H1 (cell line): ENCODE results near the gene FBXL16. TPM values are rescaled to one million over a fixed set of nuclear protein-coding genes. Genes with fewer than 3 reads are reported as not detected.
A peak's percentile ranks its signal among the peaks of the same experiment; 100 is the strongest.

Experiments
- CTCF ChIA-PET: fragments of 300-600 bp; sonication (Branson Sonifier 250); formaldehyde crosslinking; loops from one replicate; lab custom pipeline; 2021; ENCODE audit not compliant: partially characterized antibody; lab: Charles Lee
- POLR2A ChIA-PET: fragments of 300-600 bp; sonication (Branson Sonifier 250); formaldehyde crosslinking; loops from one replicate; lab custom pipeline; 2021; ENCODE audit warnings: inconsistent platforms; ENCODE audit not compliant: partially characterized antibody; lab: Charles Lee
- DNase-seq, 2 experiments: peaks; one replicate each; pipeline versions ENCODE4 v3.0.0 to v3.0.0-alpha.2; 2010 to 2022; ENCODE audit warnings: low spot score in 2 of 2, low read depth in 1 of 2, mixed read lengths in 1 of 2
- FAIRE-seq: peaks from 2 replicates; lab custom pipeline; 2011; peaks lifted over from hg19 to GRCh38; lab: Jason Lieb, UNC
- H2AFZ ChIP-seq: 2 replicates; pipeline ENCODE4 v1.8.1; 2012; ENCODE audit warnings: low read length, inconsistent platforms
- H2AK5ac ChIP-seq: 2 replicates; pipeline ENCODE4 v1.6.1; 2013; ENCODE audit warnings: low read depth, low read length
- H2BK120ac ChIP-seq: replicated peaks from 2 replicates; pipeline ENCODE3; 2013; ENCODE audit warnings: low read depth, low read length, inconsistent platforms
- H2BK12ac ChIP-seq: 2 replicates; pipeline ENCODE4 v1.6.1; 2013; ENCODE audit warnings: low read depth, low read length
- H2BK15ac ChIP-seq: 2 replicates; pipeline ENCODE4 v1.6.1; 2013; ENCODE audit warnings: low read length
- H2BK20ac ChIP-seq: 2 replicates; pipeline ENCODE4 v1.6.1; 2013; ENCODE audit warnings: low read length
- H2BK5ac ChIP-seq: 2 replicates; pipeline ENCODE4 v1.6.1; 2013; ENCODE audit warnings: low read depth, low read length
- H3K14ac ChIP-seq: 2 replicates; pipeline ENCODE4 v1.6.1; 2013; ENCODE audit warnings: inconsistent platforms; ENCODE audit not compliant: insufficient read length
- H3K18ac ChIP-seq: 2 replicates; pipeline ENCODE4 v1.6.1; 2013; ENCODE audit warnings: low read length; ENCODE audit errors: extremely low read depth
- H3K23ac ChIP-seq: 2 replicates; pipeline ENCODE4 v1.6.1; 2013; ENCODE audit warnings: inconsistent platforms; ENCODE audit not compliant: insufficient read length
- H3K23me2 ChIP-seq: 2 replicates; pipeline ENCODE4 v1.6.1; 2013; ENCODE audit warnings: low read depth, low read length
- H3K27ac ChIP-seq: 2 replicates; pipeline ENCODE4 v1.6.1; 2011; ENCODE audit warnings: low read depth, low read length, inconsistent platforms
- H3K27me3 ChIP-seq, 4 experiments: replicated peaks in 1 of 4; 1 replicate in 1 of 4; 2 replicates in 3 of 4; pipeline versions ENCODE4 v1.6.1 to v1.8.1; 2011 to 2013; ENCODE audit warnings: low read length in 3 of 4, mild to moderate bottlenecking in 3 of 4, inconsistent platforms in 2 of 4, mixed read lengths in 2 of 4, moderate library complexity in 1 of 4; ENCODE audit not compliant: control insufficient read depth in 3 of 4, insufficient read depth in 3 of 4; ENCODE audit errors: extremely low read depth in 1 of 4
- H3K36me3 ChIP-seq, 4 experiments: 2 replicates each; pipeline versions ENCODE4 v1.6.1 to v1.8.1; 2011 to 2013; ENCODE audit warnings: mild to moderate bottlenecking in 4 of 4, low read length in 3 of 4, moderate library complexity in 2 of 4, control low read depth in 1 of 4, inconsistent platforms in 1 of 4; ENCODE audit not compliant: insufficient read depth in 4 of 4, control insufficient read depth in 2 of 4
- H3K4ac ChIP-seq: replicated peaks from 2 replicates; pipeline ENCODE3; 2013; ENCODE audit warnings: low read length, low read depth, mixed read lengths, inconsistent platforms; ENCODE audit not compliant: insufficient read length
- H3K4me1 ChIP-seq, 4 experiments: replicated peaks in 1 of 4; 1 replicate in 1 of 4; 2 replicates in 3 of 4; pipeline versions ENCODE4 v1.6.1 to v1.8.1; 2011 to 2013; ENCODE audit warnings: low read length in 3 of 4, inconsistent platforms in 2 of 4, mixed read lengths in 1 of 4; ENCODE audit not compliant: insufficient read depth in 4 of 4, control insufficient read depth in 3 of 4
- H3K4me2 ChIP-seq, 2 experiments: 2 replicates each; pipeline versions ENCODE4 v1.6.1 to v1.8.1; 2011 to 2013; ENCODE audit warnings: low read depth in 2 of 2, low read length in 2 of 2, control low read depth in 1 of 2, inconsistent platforms in 1 of 2, mild to moderate bottlenecking in 1 of 2; ENCODE audit not compliant: insufficient read depth in 1 of 2
- H3K4me3 ChIP-seq, 4 experiments: fragments of 200-600, 300-600 bp in 1 of 4; sonication (generic), shearing (Covaris generic), sonication (Bioruptor Twin) in 1 of 4; 2 replicates each; pipeline versions ENCODE4 v1.5.1 to v1.8.1; 2011 to 2016; ENCODE audit warnings: low read length in 4 of 4, low read depth in 3 of 4, control low read depth in 2 of 4, inconsistent platforms in 2 of 4, mild to moderate bottlenecking in 2 of 4, mixed read lengths in 1 of 4, moderate library complexity in 1 of 4; ENCODE audit not compliant: insufficient read depth in 2 of 4; ENCODE audit errors: extremely low read depth in 1 of 4
- H3K56ac ChIP-seq: replicated peaks from 2 replicates; pipeline ENCODE3; 2013; ENCODE audit warnings: low read depth, mild to moderate bottlenecking, mixed read lengths, low read length, inconsistent platforms; ENCODE audit not compliant: insufficient read length
- H3K79me1 ChIP-seq: 2 replicates; pipeline ENCODE4 v1.6.1; 2013; ENCODE audit warnings: low read depth, low read length, control low read depth
- H3K79me2 ChIP-seq, 2 experiments: 2 replicates each; pipeline versions ENCODE4 v1.6.1 to v1.8.1; 2012 to 2013; ENCODE audit warnings: low read length in 2 of 2, mild to moderate bottlenecking in 2 of 2, inconsistent platforms in 1 of 2; ENCODE audit not compliant: insufficient read depth in 2 of 2, control insufficient read depth in 1 of 2
- H3K9ac ChIP-seq, 4 experiments: replicated peaks in 1 of 4; 1 replicate in 1 of 4; 2 replicates in 3 of 4; pipeline versions ENCODE4 v1.6.1 to v1.8.1; 2011 to 2013; ENCODE audit warnings: low read depth in 3 of 4, low read length in 3 of 4, control low read depth in 2 of 4, mild to moderate bottlenecking in 2 of 4, moderate library complexity in 2 of 4, inconsistent platforms in 1 of 4; ENCODE audit errors: extremely low read depth in 1 of 4
- H3K9me3 ChIP-seq, 2 experiments: 2 replicates each; pipeline versions ENCODE4 v1.6.1 to v1.8.1; 2012 to 2013; ENCODE audit warnings: mild to moderate bottlenecking in 2 of 2, moderate library complexity in 2 of 2, control low read depth in 1 of 2, inconsistent platforms in 1 of 2, low read depth in 1 of 2, low read length in 1 of 2, mixed read lengths in 1 of 2; ENCODE audit not compliant: insufficient read depth in 2 of 2
- H4K20me1 ChIP-seq, 2 experiments: replicated peaks in 1 of 2; 2 replicates each; pipeline versions ENCODE3 to v1.8.1; 2011 to 2013; ENCODE audit warnings: inconsistent platforms in 2 of 2, low read length in 2 of 2, mild to moderate bottlenecking in 1 of 2; ENCODE audit not compliant: insufficient read depth in 2 of 2, control insufficient read depth in 1 of 2
- H4K5ac ChIP-seq: 2 replicates; pipeline ENCODE4 v1.6.1; 2013; ENCODE audit warnings: low read length, low read depth, mixed read lengths, inconsistent platforms; ENCODE audit not compliant: insufficient read length
- H4K8ac ChIP-seq: 2 replicates; pipeline ENCODE4 v1.8.0; 2013; ENCODE audit warnings: mild to moderate bottlenecking, moderate library complexity, low read length, inconsistent platforms; ENCODE audit not compliant: insufficient read depth; ENCODE audit errors: extremely low read depth
- H4K91ac ChIP-seq: replicated peaks from 2 replicates; pipeline ENCODE3; 2013; ENCODE audit warnings: low read length, mixed read lengths, inconsistent platforms; ENCODE audit not compliant: insufficient read length
- WGBS, 2 experiments: shearing (Covaris generic) in 1 of 2; methylation state at CpG; one replicate each; pipeline versions ENCODE4 v1.1.6 to v1.1.7; 2013 to 2015; ENCODE audit warnings: low lambda C conversion rate in 2 of 2, mixed read lengths in 2 of 2, inconsistent platforms in 1 of 2, low coverage in 1 of 2, missing lambda C conversion rate in 1 of 2; ENCODE audit not compliant: insufficient replicate concordance in 2 of 2, insufficient coverage in 1 of 2, insufficient read length in 1 of 2; ENCODE audit errors: extremely low coverage in 1 of 2, missing lambda C conversion rate in 1 of 2; 5-methylcytosine and 5-hydroxymethylcytosine counted together
- polyA plus RNA-seq, 7 experiments: library from polyadenylated mRNA; depleted of rRNA in 3 of 7; stranded (reverse) in 5 of 7; unstranded in 2 of 7; fragments of >200 nt in 5 of 7; fragments of 200-250 nt in 2 of 7; gene quantifications; 1 replicate in 5 of 7; 2 replicates in 1 of 7; 4 replicates in 1 of 7; pipeline versions ENCODE4 v1.2.1 to v1.2.3, GENCODE V29; 2011 to 2013; ENCODE audit warnings: missing spikeins in 2 of 7, mixed read lengths in 2 of 7
- total RNA-seq: library from RNA; stranded (reverse); fragmentation: NEBNext Ultra II Directional; extraction: Animal tissue kit (Norgen Biotek cat#: 25700); gene quantifications from 2 replicates; pipeline ENCODE4 v1.2.1, GENCODE V29; 2021

FBXL16 gene
- total and polyA plus RNA-seq, 2 of the 8 experiments (the other 6 are each of a cell fraction or from before 2014, with no cell fraction given) = 12.5 to 12.8 TPM

- no peaks in the 10 kb centered on the region for H3K9me3 ChIP-seq
- FAIRE-seq (no peak), DNase-seq (no peak)
- no peak overlapping the region for H3K14ac ChIP-seq
- no peak overlapping the region for H4K8ac ChIP-seq
- H4K5ac ChIP-seq = no peak overlapping the region
- no peak overlapping the region for H3K56ac ChIP-seq
- 0 out of 2 replicates have a peak overlapping the region, but pooled peaks have one; percentile 81 for H2BK15ac ChIP-seq
- H2BK20ac ChIP-seq = no peak overlapping the region
- H3K4me3 ChIP-seq = no peak overlapping the region
- no peak overlapping the region for H3K27ac ChIP-seq
- H3K18ac ChIP-seq = no peak overlapping the region
- H3K79me2 ChIP-seq = no peaks in the 10 kb centered on the region
- peaks cover 12% of the 10 kb centered on the region; the same call in 1 of the 2 replicates for H3K23me2 ChIP-seq
- H3K4me2 ChIP-seq = no peak overlapping the region
- no peak overlapping the region for H3K23ac ChIP-seq
- no peaks in the 10 kb centered on the region for H3K36me3 ChIP-seq
- H3K4me1 ChIP-seq = peaks cover 0 to 9% (median 5%) of the 10 kb centered on the region in 4 experiments; a peak in 4 of 7 replicates
- no peak overlapping the region for H3K4ac ChIP-seq
- H2AK5ac ChIP-seq = no peak overlapping the region
- no peaks in the 10 kb centered on the region for H3K79me1 ChIP-seq
- peaks cover 38 to 70% (median 56%) of the 10 kb centered on the region in 4 experiments for H3K27me3 ChIP-seq
- no peak overlapping the region for H3K9ac ChIP-seq
- H2AFZ ChIP-seq = no peak overlapping the region
- POLR2A ChIA-PET = interaction anchor here (1.0 to 20.9 kb wide), 5 partner anchors 11 to 54 kb away, joined by 3 to 353 read pairs (median 3); partner anchors contain the start of genes ANTKMT, CCDC78 and HAGHL
- H4K91ac ChIP-seq = no peak overlapping the region
- H4K20me1 ChIP-seq = peaks cover 3 to 18% of the 10 kb centered on the region in 2 experiments
- CTCF ChIA-PET = interaction anchor here (0.7 to 33.4 kb wide), 9 partner anchors 8 to 367 kb away, joined by 3 to 977 read pairs (median 5); partner anchors contain the start of genes ANTKMT, CCDC78, CHTF18 and CIAO3
- H2BK5ac ChIP-seq = no peak overlapping the region
- H2BK12ac ChIP-seq = no peak overlapping the region
- 74% methylated on average over 3 of the region's 3 CpGs; no CpG with 5 or more reads in 1 of the 2 experiments for WGBS, 2 experiments
- H2BK120ac ChIP-seq = no peak overlapping the region
Measured at GRCh38 chr16:708019-708418, 2.4 kb upstream of the FBXL16 start.
